PC-3 (cell line): ENCODE results near the gene WRNIP1. TPM values are rescaled to one million over a fixed set of nuclear protein-coding genes. Genes with fewer than 3 reads are reported as not detected.

ENCODE experiments used
- ATAC-seq: fragments of 200-7000 bp; cut with Tn5 transposase; 2 replicates; pipeline ENCODE4 v1.9.1; 2020; ENCODE audit warnings: mild to moderate bottlenecking, moderate library complexity
- BruUV-seq: library from RNA; stranded (reverse); fragments of 400-500 nt; replicated peaks from 2 replicates; lab custom pipeline; 2021; lab: Mats Ljungman, UMichigan
- CTCF ChIA-PET: fragments of 300-600 bp; sonication (Branson Sonifier 250); formaldehyde crosslinking; loops from one replicate; lab custom pipeline; 2022; ENCODE audit warnings: antibody characterized with exemption; lab: Charles Lee
- POLR2A ChIA-PET: fragments of 300-600 bp; sonication (Branson Sonifier 250); formaldehyde crosslinking; loops from one replicate; lab custom pipeline; 2022; ENCODE audit warnings: antibody characterized with exemption; ENCODE audit not compliant: unreplicated experiment; lab: Charles Lee
- DNase-seq: peaks from one replicate; pipeline ENCODE4 v3.0.0-alpha.2; 2015
- H2AFZ ChIP-seq: fragments of 300-600 bp; sonication (generic); 2 replicates; pipeline ENCODE4 v1.6.0; 2016; ENCODE audit warnings: antibody characterized with exemption, low read length
- H3F3A ChIP-seq: fragments of 300-600 bp; sonication (generic); one replicate; pipeline ENCODE4 v1.6.0; 2017; ENCODE audit warnings: antibody characterized with exemption, low read length, control low read depth, mild to moderate bottlenecking; ENCODE audit not compliant: unreplicated experiment
- H3K27ac ChIP-seq: fragments of 300-600 bp; sonication (generic); 2 replicates; pipeline ENCODE4 v1.5.1; 2016; ENCODE audit warnings: mild to moderate bottlenecking, low read length
- H3K27me3 ChIP-seq: fragments of 300-600 bp; sonication (generic); 2 replicates; pipeline ENCODE4 v1.6.1; 2016; ENCODE audit warnings: low read length, mixed read lengths
- H3K36me3 ChIP-seq: fragments of 300-600 bp; sonication (generic); 2 replicates; pipeline ENCODE4 v1.6.1; 2016; ENCODE audit warnings: low read depth, mixed run types, low read length, mixed read lengths
- H3K4me1 ChIP-seq: fragments of 300-600 bp; sonication (generic); 2 replicates; pipeline ENCODE4 v1.5.1; 2016; ENCODE audit warnings: low read length; ENCODE audit not compliant: insufficient read depth
- H3K4me2 ChIP-seq: fragments of 300-600 bp; sonication (generic); 2 replicates; pipeline ENCODE4 v1.6.0; 2016; ENCODE audit warnings: low read length
- H3K4me3 ChIP-seq: fragments of 300-600 bp; sonication (generic); 2 replicates; pipeline ENCODE4 v1.5.1; 2016; ENCODE audit warnings: mild to moderate bottlenecking, low read length, mixed read lengths
- H3K79me2 ChIP-seq: fragments of 300-600 bp; sonication (generic); 2 replicates; pipeline ENCODE4 v1.6.1; 2017; ENCODE audit warnings: low read length, mixed read lengths
- H3K9ac ChIP-seq: fragments of 300-600 bp; sonication (generic); 2 replicates; pipeline ENCODE4 v1.6.0; 2016; ENCODE audit warnings: mild to moderate bottlenecking, low read length
- H3K9me2 ChIP-seq: fragments of 300-600 bp; sonication (generic); replicated peaks from 2 replicates; pipeline ENCODE4 v1.6.1; 2016; ENCODE audit warnings: mixed run types, low read length, mixed read lengths
- H3K9me3 ChIP-seq: fragments of 300-600 bp; sonication (generic); 2 replicates; pipeline ENCODE4 v1.6.1; 2016; ENCODE audit warnings: low read length, mixed read lengths
- H4K20me1 ChIP-seq: fragments of 300-600 bp; sonication (generic); 2 replicates; pipeline ENCODE4 v1.6.1; 2016; ENCODE audit warnings: low read length, mixed read lengths
- EZH2 ChIP-seq: fragments of 300-600 bp; sonication (generic); IDR thresholded peaks from one replicate; pipeline ENCODE4 v1.6.1; 2017; ENCODE audit warnings: antibody characterized with exemption, mild to moderate bottlenecking, low read length; ENCODE audit not compliant: unreplicated experiment
- EZH2phosphoT487 ChIP-seq: fragments of 300-600 bp; sonication (generic); IDR thresholded peaks from 2 replicates; pipeline ENCODE4 v1.6.1; 2018; ENCODE audit warnings: mild to moderate bottlenecking, antibody characterized with exemption, low read length, borderline replicate concordance
- intact Hi-C: fragments of 100-400 bp; cut with micrococcal nuclease; formaldehyde crosslinking; loops from 2 replicates; pipeline ENCODE4 v1.9.0; 2023
- total RNA-seq: library from RNA; depleted of rRNA; stranded (reverse); fragments of >200 nt; gene quantifications from 2 replicates; pipeline ENCODE4 v1.2.3, GENCODE V29; 2014
- TF ChIP-seq, protein P1 (sequence below): fragments of 300-600 bp; sonication (generic); conservative IDR thresholded peaks from 2 replicates; pipeline ENCODE4 v1.5.1; 2017; ENCODE audit warnings: antibody characterized with exemption, low read depth, mild to moderate bottlenecking, low read length

The WRNIP1 gene
- total RNA-seq, 1 experiment from 2014 or later, result 92.2 TPM

DNA sequence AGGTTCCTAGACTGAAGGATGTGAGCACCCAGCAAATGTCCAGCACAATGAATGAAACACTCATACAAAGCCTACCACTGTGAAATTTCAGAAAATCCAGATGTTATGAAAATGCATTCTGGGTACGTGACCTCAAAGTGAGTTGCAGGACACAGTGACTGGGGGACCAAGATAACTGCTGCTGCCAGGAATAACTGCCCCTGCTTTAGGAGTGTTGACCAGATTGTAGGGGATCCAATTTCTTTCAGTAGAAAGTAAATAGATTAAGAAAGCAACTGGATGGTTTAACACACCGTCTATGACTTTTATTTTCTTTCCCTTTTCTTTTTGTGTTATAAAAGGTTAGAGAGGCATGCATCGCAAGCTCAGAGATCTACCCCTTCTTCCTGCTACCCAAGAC, 44.0 kb upstream of the WRNIP1 start:
- BruUV-seq, result no TSS peak

DNA sequence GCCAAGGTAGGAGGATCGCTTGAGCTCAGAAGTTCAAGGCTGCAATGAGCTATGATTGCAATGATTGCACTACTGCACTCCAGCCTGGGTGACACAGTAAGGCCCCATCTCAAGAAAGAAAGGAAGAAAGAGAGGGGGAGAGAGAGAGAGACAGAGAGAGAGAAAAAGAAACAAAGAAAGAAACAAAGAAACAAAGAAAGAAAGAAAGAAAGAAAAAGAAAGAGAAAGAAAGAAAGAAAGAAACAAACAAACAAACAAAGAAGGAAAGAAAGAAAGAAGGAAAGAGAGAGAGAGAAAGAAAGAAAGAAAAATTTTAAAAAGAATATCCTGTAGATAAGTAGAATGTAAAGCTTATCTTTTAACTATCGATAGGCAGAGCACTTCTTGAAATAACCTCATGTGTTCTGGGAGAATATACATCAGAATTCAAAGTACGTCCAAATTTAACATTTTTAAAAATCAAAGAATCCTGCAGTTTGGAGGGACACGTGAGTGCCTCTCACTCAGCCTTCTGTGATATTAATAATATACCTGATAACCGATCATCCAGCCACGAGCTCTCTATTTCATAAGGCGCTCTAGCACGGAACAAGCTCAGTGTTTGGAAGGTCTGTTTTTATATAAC, 39.7 kb upstream of the WRNIP1 start:
- Histone ChIP-seq H3K9ac (no peak overlapping the region), H4K20me1 (no peaks in the 10 kb centered on the region), H3K79me2 (no peaks in the 10 kb centered on the region), H3K4me2 (no peak overlapping the region), H3F3A (no peaks in the 10 kb centered on the region), H3K9me3 (no peaks in the 10 kb centered on the region), H3K9me2 (no peaks in the 10 kb centered on the region), H3K27me3 (no peaks in the 10 kb centered on the region), H3K27ac (no peak overlapping the region), H3K4me3 (no peak overlapping the region), H3K4me1 (no peaks in the 10 kb centered on the region), H3K36me3 (no peaks in the 10 kb centered on the region), H2AFZ (peak overlapping the region; percentile 23; the same call in 1 of the 2 replicates)
- POLR2A ChIA-PET, result interaction anchor here (0.6 kb wide), 1 partner anchor 316 kb away, joined by 3 read pairs; no protein-coding TSS in a partner anchor
- no peak for DNase-seq
- no peak for TF ChIP-seq EZH2
- TF ChIP-seq, protein P1, sequence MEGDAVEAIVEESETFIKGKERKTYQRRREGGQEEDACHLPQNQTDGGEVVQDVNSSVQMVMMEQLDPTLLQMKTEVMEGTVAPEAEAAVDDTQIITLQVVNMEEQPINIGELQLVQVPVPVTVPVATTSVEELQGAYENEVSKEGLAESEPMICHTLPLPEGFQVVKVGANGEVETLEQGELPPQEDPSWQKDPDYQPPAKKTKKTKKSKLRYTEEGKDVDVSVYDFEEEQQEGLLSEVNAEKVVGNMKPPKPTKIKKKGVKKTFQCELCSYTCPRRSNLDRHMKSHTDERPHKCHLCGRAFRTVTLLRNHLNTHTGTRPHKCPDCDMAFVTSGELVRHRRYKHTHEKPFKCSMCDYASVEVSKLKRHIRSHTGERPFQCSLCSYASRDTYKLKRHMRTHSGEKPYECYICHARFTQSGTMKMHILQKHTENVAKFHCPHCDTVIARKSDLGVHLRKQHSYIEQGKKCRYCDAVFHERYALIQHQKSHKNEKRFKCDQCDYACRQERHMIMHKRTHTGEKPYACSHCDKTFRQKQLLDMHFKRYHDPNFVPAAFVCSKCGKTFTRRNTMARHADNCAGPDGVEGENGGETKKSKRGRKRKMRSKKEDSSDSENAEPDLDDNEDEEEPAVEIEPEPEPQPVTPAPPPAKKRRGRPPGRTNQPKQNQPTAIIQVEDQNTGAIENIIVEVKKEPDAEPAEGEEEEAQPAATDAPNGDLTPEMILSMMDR, result no peak
- TF ChIP-seq EZH2phosphoT487, result no peak
- BruUV-seq, result no TSS peak
- intact Hi-C loops, result no loop called here
- no peak for ATAC-seq
- CTCF ChIA-PET, result no interaction called here

More for the DNA sequence above, 44.0 kb upstream of the WRNIP1 start:
- Histone ChIP-seq H3K4me1 (no peaks in the 10 kb centered on the region), H3K79me2 (no peaks in the 10 kb centered on the region), H3K4me3 (no peak overlapping the region), H3K27me3 (no peaks in the 10 kb centered on the region), H4K20me1 (no peaks in the 10 kb centered on the region), H2AFZ (no peak overlapping the region), H3K9me2 (no peaks in the 10 kb centered on the region), H3K4me2 (no peak overlapping the region), H3K27ac (no peak overlapping the region), H3K9ac (no peak overlapping the region), H3F3A (no peaks in the 10 kb centered on the region), H3K9me3 (no peaks in the 10 kb centered on the region), H3K36me3 (no peaks in the 10 kb centered on the region)
- intact Hi-C loops, result no loop called here
- ChIA-PET CTCF (no interaction called here), POLR2A (no interaction called here)
- TF ChIP-seq EZH2, result no peak
- TF ChIP-seq, protein P1, result no peak
- no peak for TF ChIP-seq EZH2phosphoT487
- no peak for ATAC-seq
- DNase-seq, result no peak

DNA sequence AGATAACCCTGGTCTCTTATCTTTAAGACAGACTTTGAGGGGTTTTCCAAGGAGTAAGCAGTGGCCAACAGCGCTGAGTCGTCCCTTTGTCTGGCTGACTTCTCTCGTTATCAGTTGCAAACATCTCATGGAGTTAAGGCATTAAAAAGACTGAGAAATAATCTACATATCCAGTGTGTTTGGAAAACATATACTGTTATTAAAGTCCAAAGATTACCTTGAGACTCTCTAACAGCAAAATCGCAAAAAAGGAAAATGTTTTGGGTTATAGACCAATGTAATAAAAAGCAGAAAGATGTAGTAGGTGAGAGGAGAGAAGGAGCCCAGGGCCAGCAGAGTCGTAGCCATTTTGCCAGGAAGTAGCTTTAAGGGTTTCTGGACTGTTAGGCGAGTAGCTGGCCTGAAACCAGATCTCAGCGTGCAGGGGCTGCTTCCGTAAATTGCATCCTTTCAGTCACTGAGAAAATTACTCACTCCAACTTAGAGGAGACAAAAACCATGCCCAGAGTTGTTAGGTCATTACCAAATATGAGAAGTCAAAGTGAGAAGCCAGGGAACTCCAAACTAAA, 39.1 kb upstream of the WRNIP1 start:
- no peak for ATAC-seq
- Histone ChIP-seq H2AFZ (peak overlapping the region; percentile 23; the same call in 1 of the 2 replicates), H3K4me2 (no peak overlapping the region)

More for the DNA sequence above, 39.1 kb upstream of the WRNIP1 start:
- TF ChIP-seq, protein P1, result no peak
- TF ChIP-seq EZH2 (no peak), EZH2phosphoT487 (no peak)
- Histone ChIP-seq H3K27me3 (no peaks in the 10 kb centered on the region), H3K79me2 (no peaks in the 10 kb centered on the region), H3F3A (no peaks in the 10 kb centered on the region), H3K9ac (no peak overlapping the region), H3K36me3 (no peaks in the 10 kb centered on the region), H3K4me1 (peaks cover 5% of the 10 kb centered on the region), H3K9me3 (no peaks in the 10 kb centered on the region), H4K20me1 (no peaks in the 10 kb centered on the region), H3K9me2 (no peaks in the 10 kb centered on the region), H3K4me3 (no peak overlapping the region), H3K27ac (no peak overlapping the region)
- no TSS peak for BruUV-seq
- intact Hi-C loops, result no loop called here
- DNase-seq, result no peak
- CTCF ChIA-PET, result no interaction called here
- POLR2A ChIA-PET, result interaction anchor here (0.6 kb wide), 1 partner anchor 317 kb away, joined by 3 read pairs; no protein-coding TSS in a partner anchor
